Measurements from ENCODE around the gene SLC25A22.
A peak's percentile ranks its signal among the peaks of the same experiment; 100 is the strongest.

GRCh38 chr11:844693-845644 is 46.9 kb upstream of the SLC25A22 start:
- peak in 1 of 4 donors; percentile 6 for TF ChIP-seq CTCF (IDR thresholded peaks at IDR 0.05)
- TF ChIP-seq POLR2A (IDR thresholded peaks at IDR 0.05) = no peak
